GM10847 (cell line): ENCODE measurements around the gene LHFPL4.

Experiments used
- POLR2A ChIP-seq: IDR thresholded peaks from 2 replicates; pipeline ENCODE4 v1.6.1; 2011; ENCODE audit not compliant: insufficient read length; ENCODE audit errors: extremely low read depth

LHFPL4 gene

DNA sequence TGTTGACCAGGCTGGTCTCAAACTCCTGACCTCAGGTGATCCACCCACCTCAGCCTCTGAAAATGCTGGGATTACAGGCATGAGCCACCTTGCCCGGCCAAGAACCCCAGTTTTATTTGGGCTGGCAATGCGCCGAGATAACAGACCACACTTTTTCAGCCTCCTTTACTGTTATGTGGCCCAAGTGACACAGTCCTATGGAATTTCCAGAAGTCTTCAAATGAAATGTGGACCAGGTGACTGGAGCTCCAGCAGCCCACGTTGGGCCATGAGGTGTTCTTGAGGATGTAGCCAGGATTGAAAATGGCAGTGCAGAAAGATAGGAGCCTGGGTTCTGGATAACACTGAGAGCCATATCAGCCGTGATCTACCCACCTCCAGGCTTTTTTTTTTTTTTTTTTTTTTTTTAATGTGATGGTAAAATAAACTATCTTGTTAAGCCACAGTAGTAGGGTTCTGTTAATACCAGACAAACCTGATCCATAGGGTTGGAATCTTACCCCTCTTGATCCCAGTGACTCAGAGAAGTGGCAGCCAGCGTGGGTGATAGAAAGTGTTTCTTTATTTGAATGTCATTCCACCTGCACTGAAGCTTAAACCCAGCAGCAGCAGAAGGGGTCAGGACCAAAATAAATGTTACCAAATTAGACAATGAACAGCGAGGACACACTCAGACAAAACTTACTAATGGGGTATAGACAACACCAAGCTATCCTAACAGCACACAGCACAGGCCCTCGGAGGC, 55.6 kb downstream of the LHFPL4 start:
- no peak for TF ChIP-seq POLR2A

- TF ChIP-seq POLR2A = no peak
These were observed 56.7 kb downstream of the LHFPL4 start for GRCh38 chr3:9496893-9497292.

DNA sequence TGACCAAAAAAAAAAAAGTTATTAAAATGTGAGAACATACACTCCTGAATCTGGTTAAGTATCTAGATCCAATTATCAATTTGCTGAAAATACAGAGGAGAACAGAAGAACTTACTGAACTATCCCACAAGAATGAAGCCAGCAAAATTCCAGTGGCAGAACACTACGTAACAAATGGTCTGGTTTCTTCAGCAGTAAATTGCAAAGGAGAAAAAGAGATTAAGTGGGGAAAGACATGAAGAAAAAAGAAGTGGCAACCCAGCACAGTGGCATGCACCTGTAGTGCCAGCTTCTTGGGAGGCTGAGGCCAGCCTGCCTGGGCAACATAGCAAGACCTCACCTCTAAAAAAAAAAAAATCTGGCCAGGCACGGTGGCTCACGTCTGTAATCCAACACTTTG, 62.1 kb downstream of the LHFPL4 start:
- TF ChIP-seq POLR2A = no peak

- no peak for TF ChIP-seq POLR2A
These were observed 68.4 kb downstream of the LHFPL4 start for GRCh38 chr3:9485248-9485647.

DNA sequence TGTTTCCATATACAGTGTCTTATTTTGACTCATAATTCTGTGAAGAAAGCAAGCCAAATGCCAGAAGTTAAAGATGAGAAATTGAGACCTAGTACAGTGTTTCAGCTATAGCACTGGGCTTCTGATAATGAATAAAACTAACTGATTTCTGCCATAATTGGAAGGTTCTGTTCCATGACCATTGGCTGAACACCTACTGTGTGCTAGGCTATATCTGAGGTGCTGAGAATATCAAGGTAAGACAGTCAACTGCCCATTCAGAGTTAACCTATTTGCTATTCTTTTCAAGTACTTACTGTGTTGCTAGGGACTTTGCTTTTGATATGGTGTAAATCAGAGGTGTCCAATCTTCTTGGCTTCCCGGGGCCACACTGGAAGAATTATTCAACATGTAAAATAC, 73.4 kb downstream of the LHFPL4 start:
- no peak for TF ChIP-seq POLR2A

GRCh38 chr3:9476935-9477334, 76.7 kb downstream of the LHFPL4 start:
- no peak for TF ChIP-seq POLR2A

GRCh38 chr3:9474482-9474881, 79.1 kb downstream of the LHFPL4 start:
- no peak for TF ChIP-seq POLR2A

DNA sequence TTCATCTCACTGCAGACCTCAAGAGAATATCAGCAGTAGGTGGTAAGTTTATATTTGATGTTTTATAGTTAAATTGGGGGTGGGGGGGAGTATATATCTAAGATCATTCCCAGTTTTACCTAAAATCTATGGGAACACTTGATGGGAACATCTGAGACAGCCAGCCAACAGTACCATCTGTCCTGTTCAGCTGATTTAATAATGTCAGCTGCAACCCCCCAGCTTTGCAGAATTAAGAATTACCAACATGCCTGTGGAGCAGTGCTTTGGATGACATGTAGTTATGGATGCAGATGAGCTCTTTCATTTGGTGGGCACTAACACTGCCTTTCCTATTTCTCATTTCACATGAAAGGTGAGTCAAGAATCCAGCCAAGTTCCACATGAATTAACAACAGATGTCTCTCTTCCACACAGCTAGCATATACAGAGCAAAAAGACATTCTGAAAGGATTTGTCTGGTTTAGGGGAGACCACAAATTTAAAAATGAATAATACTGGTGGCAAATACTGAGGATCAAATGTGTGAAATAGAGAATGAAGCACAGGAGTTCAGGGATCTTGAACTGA, 80.0 kb downstream of the LHFPL4 start:
- no peak for TF ChIP-seq POLR2A

DNA sequence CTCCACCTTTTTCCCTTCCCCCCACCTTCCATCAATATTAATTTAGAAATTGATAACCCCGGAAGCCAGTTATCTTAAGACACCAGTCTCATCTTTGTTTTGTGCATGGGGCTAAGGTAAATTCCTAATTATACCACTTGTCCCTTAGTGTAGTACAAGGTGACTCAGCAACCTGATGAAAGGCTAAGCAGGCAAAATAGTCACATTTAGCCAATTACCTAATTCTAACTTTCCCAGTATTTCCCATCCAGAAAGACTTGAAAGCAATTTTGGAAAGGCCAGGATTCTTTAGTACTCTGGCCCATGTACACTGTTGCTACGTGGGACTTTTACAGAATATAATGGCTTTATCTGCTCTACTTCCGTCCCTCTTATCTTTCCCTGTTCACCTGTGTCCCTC, 83.6 kb downstream of the LHFPL4 start:
- TF ChIP-seq POLR2A = no peak

DNA sequence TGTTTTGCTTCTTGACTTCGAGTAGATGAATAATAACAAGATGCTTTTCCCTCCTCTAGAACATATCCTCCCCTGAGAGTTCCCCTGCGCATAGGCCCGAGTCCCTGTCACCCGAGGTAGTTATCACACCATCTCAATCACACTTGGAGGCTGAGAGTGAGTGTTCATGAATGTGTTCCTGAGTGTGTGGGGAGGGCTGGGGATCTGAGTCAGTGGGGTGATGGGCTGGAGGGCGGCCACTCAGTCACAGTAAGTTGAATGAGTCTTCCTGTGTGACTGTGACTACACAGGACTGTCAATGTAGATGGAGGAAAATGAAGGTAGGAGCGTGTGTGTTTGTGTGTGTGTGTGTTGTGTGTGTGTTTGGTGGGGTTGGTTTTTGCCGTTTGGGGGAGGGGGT, 85.2 kb downstream of the LHFPL4 start:
- no peak for TF ChIP-seq POLR2A

DNA sequence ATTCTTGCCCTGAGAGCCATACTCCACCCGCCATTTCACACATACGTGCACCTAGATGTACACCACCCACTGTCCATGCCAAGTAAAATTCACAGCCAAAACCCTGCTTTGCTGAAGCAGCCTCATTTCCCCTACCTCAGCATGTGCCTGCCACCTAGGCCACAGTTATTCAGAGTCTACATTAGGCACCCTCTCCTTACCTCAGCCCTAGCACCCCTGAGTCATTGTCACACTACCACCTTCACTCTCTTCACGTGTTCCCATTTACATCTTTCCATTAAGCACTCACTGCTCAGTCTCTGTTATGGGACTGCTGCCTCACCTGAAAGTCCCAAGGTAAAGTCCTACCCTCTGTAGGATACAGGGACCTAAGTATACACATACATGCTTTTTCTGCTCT, 86.2 kb downstream of the LHFPL4 start:
- no peak for TF ChIP-seq POLR2A

- TF ChIP-seq POLR2A = no peak
These were observed 98.0 kb downstream of the LHFPL4 start for GRCh38 chr3:9455596-9456131.

GRCh38 chr3:9452417-9452816, 101.2 kb downstream of the LHFPL4 start:
- TF ChIP-seq POLR2A = no peak

DNA sequence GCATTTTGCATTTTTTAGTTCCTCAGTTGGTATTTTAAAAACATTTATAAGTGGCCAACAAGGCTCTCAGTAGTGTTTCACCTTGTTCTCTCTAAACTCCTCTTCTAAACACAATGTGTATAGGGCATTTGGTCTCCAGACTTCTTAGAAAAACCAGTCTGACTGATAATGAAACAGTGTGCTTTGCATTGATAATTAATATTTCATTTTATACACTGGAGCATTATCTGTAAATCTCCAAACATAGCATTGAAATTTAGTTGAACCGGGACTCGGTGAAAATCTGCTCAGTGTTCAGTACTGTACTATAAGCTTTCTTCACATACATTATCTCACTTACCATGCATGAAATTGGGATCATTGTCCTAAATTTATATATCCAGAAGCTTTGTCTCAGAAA, 102.6 kb downstream of the LHFPL4 start:
- TF ChIP-seq POLR2A = no peak

DNA sequence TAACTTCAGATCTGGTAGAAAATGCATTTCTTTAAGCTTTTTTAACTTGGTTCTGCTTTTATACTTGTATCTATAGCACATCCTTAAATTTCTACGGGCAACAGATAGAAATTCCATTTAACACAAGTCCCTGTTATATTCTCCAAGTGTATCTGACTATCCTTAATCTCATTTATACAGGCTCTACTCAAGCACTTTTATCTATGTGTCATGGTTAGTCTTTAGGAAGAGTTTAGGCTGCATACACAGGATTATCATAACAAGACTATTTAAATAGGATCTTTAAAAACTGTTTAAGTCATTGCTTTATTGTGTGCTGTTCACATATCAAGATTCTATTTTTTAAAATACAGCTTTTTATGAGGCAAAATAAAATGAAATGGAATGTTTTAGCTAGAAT, 103.5 kb downstream of the LHFPL4 start:
- no peak for TF ChIP-seq POLR2A

DNA sequence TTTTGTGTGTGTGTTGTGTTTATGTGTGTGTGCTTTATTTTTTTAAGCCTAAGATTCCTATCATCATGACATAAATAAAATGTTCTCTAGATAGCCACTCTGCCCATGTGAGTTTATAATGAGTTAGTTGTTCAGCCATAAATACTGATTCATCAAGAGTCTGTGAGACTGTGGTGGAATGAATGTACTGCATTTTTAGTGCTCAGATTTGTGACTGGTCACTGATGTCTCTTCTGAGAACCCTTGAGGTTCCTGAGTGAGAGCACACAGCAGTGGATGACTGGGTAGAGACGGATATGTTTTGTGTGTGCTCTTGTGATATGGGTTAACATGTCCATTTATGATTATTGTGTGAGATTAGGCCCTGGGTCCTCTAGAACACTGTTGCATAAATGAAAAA, 105.0 kb downstream of the LHFPL4 start:
- TF ChIP-seq POLR2A = no peak
